Osteoblast (primary cell): ENCODE results near the gene ARID3C. TPM values are rescaled to one million over a fixed set of nuclear protein-coding genes. Genes with fewer than 3 reads are reported as not detected.

ENCODE experiments used
- DNase-seq: peaks from one replicate; pipeline ENCODE4 v3.0.0; 2011; ENCODE audit warnings: low spot score, mixed read lengths; ENCODE audit not compliant: insufficient read length; ENCODE audit errors: missing footprints
- H2AFZ ChIP-seq: 2 replicates; pipeline ENCODE4 v1.6.0; 2011; ENCODE audit warnings: mild to moderate bottlenecking, low read length
- H3K27ac ChIP-seq: 2 replicates; pipeline ENCODE4 v1.5.1; 2011; ENCODE audit warnings: mild to moderate bottlenecking, low read depth, low read length, moderate library complexity
- H3K27me3 ChIP-seq: 2 replicates; pipeline ENCODE4 v1.6.0; 2012; ENCODE audit warnings: mild to moderate bottlenecking, control low read depth, inconsistent platforms, low read length, moderate library complexity; ENCODE audit not compliant: insufficient read depth
- H3K36me3 ChIP-seq: 2 replicates; pipeline ENCODE4 v1.5.1; 2011; ENCODE audit warnings: mild to moderate bottlenecking, low read length, control low read depth, moderate library complexity; ENCODE audit not compliant: insufficient read depth
- H3K4me1 ChIP-seq: 2 replicates; pipeline ENCODE4 v1.5.1; 2011; ENCODE audit warnings: mild to moderate bottlenecking, low read length, control low read depth, moderate library complexity; ENCODE audit not compliant: insufficient read depth
- H3K4me2 ChIP-seq: 2 replicates; pipeline ENCODE4 v1.6.0; 2011; ENCODE audit warnings: mild to moderate bottlenecking, low read length; ENCODE audit not compliant: insufficient read depth
- H3K4me3 ChIP-seq: fragments of 200-600 bp; sonication (generic); 3 replicates; pipeline ENCODE4 v1.5.1; 2012; ENCODE audit warnings: mild to moderate bottlenecking, low read length, inconsistent platforms; ENCODE audit not compliant: insufficient read depth
- H3K79me2 ChIP-seq: 2 replicates; pipeline ENCODE4 v1.6.0; 2012; ENCODE audit warnings: mild to moderate bottlenecking, low read length, control low read depth, inconsistent platforms; ENCODE audit not compliant: insufficient read depth
- H3K9me3 ChIP-seq: 2 replicates; pipeline ENCODE4 v1.5.1; 2011; ENCODE audit warnings: low read depth, low read length, control low read depth
- H4K20me1 ChIP-seq: 2 replicates; pipeline ENCODE4 v1.6.0; 2012; ENCODE audit warnings: mild to moderate bottlenecking, low read length, control low read depth; ENCODE audit not compliant: insufficient read depth
- total RNA-seq: library from RNA; depleted of rRNA; stranded (reverse); fragments of >200 nt; gene quantifications from 2 replicates; pipeline ENCODE4 v1.2.3, GENCODE V29; 2012
- TF ChIP-seq, protein P1 (sequence below): IDR thresholded peaks from 2 replicates; pipeline ENCODE4 v1.5.1; 2011; ENCODE audit warnings: mild to moderate bottlenecking, low read depth, low read length, moderate library complexity; ENCODE audit errors: extremely low read depth

Gene ARID3C
- total RNA-seq, 1 donor: under 0.01 TPM

DNA sequence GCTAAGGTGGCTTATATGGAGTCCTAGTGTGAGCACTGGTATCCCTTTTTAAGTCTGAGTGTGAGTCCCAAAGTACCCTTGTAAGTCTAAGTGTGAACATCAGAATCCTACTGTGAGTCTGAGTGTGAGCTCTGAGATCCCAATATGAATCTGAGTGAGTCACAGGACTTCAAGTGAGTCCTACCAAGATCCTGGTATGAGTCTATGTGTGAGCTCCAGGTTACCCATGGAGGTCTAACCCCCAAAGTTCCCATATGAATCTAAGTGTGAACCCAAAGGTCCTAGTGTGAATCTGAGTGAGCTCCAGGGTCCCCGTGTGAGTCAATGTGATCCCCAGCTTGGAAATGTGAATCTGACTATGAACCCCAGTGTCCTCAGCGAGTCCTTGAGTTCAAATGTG lies 41.6 kb downstream of the ARID3C start:
- H3K27ac ChIP-seq: no peak overlapping the region
- H2AFZ ChIP-seq: no peak overlapping the region
- H3K27me3 ChIP-seq: peaks cover 77% of the 10 kb centered on the region
- H3K9me3 ChIP-seq: no peaks in the 10 kb centered on the region
- no peak overlapping the region for H3K4me3 ChIP-seq
- H4K20me1 ChIP-seq: peaks cover 3% of the 10 kb centered on the region
- TF ChIP-seq, protein P1, sequence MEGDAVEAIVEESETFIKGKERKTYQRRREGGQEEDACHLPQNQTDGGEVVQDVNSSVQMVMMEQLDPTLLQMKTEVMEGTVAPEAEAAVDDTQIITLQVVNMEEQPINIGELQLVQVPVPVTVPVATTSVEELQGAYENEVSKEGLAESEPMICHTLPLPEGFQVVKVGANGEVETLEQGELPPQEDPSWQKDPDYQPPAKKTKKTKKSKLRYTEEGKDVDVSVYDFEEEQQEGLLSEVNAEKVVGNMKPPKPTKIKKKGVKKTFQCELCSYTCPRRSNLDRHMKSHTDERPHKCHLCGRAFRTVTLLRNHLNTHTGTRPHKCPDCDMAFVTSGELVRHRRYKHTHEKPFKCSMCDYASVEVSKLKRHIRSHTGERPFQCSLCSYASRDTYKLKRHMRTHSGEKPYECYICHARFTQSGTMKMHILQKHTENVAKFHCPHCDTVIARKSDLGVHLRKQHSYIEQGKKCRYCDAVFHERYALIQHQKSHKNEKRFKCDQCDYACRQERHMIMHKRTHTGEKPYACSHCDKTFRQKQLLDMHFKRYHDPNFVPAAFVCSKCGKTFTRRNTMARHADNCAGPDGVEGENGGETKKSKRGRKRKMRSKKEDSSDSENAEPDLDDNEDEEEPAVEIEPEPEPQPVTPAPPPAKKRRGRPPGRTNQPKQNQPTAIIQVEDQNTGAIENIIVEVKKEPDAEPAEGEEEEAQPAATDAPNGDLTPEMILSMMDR: no peak
- H3K36me3 ChIP-seq: no peaks in the 10 kb centered on the region
- no peak for DNase-seq
- H3K4me1 ChIP-seq: no peaks in the 10 kb centered on the region
- no peak overlapping the region for H3K4me2 ChIP-seq
- no peaks in the 10 kb centered on the region for H3K79me2 ChIP-seq

DNA sequence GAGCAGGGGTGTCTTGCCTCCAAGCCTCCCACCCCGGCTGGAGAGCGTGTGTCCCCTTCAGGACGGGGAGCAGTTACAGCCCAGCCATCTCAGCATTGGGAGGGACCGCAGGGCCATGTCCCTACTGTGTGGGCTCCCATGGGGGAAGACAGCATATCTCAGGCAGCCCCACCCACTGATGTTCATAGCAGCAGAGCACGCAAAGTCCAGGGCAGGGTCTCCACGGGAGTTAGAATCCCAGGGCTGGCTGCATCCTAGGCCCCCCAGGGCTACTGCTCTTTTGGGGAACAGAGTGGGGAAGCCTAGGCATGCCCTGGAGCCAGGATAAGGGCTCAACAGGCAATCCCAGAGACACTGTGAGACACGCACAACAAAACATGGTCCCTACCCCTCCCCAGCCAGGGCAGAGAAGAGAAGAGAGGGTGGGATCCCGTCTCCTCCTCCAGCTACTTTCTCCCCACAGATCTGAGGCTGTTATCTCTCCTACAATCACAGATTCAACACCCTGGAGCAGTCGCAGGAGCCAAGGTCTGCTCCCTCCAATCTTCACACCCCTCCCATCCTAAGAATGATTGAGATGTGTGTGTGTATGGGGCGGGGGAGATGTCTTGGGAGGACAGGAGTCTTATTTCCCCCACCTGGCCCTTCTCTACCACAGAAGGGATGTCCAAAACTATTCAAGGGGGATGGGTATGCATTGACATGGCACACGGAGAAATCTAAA lies 42.8 kb downstream of the ARID3C start:
- no peaks in the 10 kb centered on the region for H3K79me2 ChIP-seq
- no peaks in the 10 kb centered on the region for H3K4me1 ChIP-seq
- no peak overlapping the region for H2AFZ ChIP-seq
- no peak overlapping the region for H3K4me2 ChIP-seq
- no peak for DNase-seq
- H3K27me3 ChIP-seq: peaks cover 75% of the 10 kb centered on the region
- no peak overlapping the region for H3K27ac ChIP-seq
- no peak overlapping the region for H3K4me3 ChIP-seq
- H4K20me1 ChIP-seq: no peaks in the 10 kb centered on the region
- no peaks in the 10 kb centered on the region for H3K36me3 ChIP-seq
- TF ChIP-seq, protein P1: no peak
- no peaks in the 10 kb centered on the region for H3K9me3 ChIP-seq

DNA sequence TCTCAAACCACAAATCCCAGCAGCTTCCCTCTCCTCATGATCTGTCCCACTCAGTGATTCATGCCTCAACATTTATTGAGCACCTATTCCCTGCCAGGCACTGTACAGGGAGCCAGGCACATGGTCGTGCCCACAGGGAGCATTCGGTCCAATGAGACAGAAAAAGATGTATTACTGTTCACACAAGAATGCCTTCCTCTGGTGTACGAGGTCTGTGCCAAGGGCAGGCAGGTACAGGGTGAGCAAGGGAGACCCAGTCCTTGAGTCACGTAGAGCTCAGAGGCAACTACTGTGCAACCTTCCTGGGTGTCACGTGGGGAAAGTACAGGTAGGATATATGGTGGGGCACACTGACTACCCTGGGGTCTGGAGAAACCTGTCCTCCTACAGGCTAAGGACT lies 43.9 kb downstream of the ARID3C start:
- TF ChIP-seq, protein P1: no peak
- Histone ChIP-seq H3K79me2 (no peaks in the 10 kb centered on the region), H3K4me2 (no peak overlapping the region), H3K9me3 (no peaks in the 10 kb centered on the region), H3K27ac (no peak overlapping the region), H3K36me3 (no peaks in the 10 kb centered on the region), H3K27me3 (peaks cover 68% of the 10 kb centered on the region), H4K20me1 (no peaks in the 10 kb centered on the region), H3K4me1 (no peaks in the 10 kb centered on the region), H2AFZ (no peak overlapping the region), H3K4me3 (no peak overlapping the region)
- no peak for DNase-seq

DNA sequence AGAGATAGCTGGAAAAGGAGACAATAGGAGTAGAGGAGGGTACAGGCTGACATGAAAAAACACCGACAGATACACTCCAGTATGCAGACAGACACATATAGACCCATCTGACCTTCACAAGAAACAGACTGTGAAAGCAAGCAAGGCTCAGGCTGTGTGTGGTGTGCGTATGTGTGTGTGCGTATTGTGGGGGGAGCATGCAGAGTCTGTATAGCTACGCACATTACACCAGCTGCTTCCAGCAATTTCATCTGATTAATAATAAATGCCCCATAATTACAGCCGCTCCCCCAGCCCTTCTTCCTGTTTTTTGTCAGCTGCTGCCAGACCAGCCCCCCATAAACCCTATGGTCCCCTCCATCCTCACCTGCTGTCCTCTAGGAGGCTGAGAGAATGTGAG lies 46.1 kb downstream of the ARID3C start:
- no peak for DNase-seq
- no peaks in the 10 kb centered on the region for H3K4me1 ChIP-seq
- H3K27ac ChIP-seq: no peak overlapping the region
- peaks cover 68% of the 10 kb centered on the region for H3K27me3 ChIP-seq
- no peaks in the 10 kb centered on the region for H3K9me3 ChIP-seq
- H3K79me2 ChIP-seq: no peaks in the 10 kb centered on the region
- no peak overlapping the region for H3K4me2 ChIP-seq
- H3K36me3 ChIP-seq: no peaks in the 10 kb centered on the region
- H3K4me3 ChIP-seq: no peak overlapping the region
- no peaks in the 10 kb centered on the region for H4K20me1 ChIP-seq
- H2AFZ ChIP-seq: no peak overlapping the region
- TF ChIP-seq, protein P1: no peak
